ENCODE measurements around the gene EIF5A.

The EIF5A gene

DNA sequence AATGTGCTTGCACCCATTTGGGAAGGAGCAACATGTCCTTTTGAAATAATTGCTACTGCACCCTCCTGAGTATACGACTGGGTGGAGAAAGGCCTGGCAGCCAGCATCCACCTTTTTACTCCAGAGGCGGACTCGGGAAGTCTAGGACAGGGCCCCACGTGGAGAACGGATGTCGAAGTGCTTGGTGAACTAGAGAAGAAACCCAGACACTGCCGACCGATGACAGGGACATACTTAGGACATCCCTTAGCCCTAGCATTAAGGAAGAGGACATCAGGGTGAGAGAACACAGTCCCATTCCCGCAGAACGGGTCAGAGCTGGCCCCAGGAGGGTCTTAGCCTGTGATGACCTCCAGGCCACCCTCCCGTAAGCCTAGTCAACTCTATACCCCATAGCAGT is 16.7 kb upstream of the EIF5A start:
- Histone ChIP-seq H3K4me3 (ENCODE audit: low read length) (no peak overlapping the region), H3K36me3 (ENCODE audit: control insufficient read depth, low read depth, low read length) (no peaks in the 10 kb centered on the region), H3K9ac (ENCODE audit: low read length) (no peak overlapping the region), H3K9me3 (ENCODE audit: control insufficient read depth, low read depth, low read length) (no peaks in the 10 kb centered on the region), H3K27ac (ENCODE audit: low read length) (no peak overlapping the region), H3K27me3 (ENCODE audit: control insufficient read depth, insufficient read depth, low read length) (peaks cover 31% of the 10 kb centered on the region), H3K4me1 (ENCODE audit: control insufficient read depth, low read depth, low read length) (no peaks in the 10 kb centered on the region)

DNA sequence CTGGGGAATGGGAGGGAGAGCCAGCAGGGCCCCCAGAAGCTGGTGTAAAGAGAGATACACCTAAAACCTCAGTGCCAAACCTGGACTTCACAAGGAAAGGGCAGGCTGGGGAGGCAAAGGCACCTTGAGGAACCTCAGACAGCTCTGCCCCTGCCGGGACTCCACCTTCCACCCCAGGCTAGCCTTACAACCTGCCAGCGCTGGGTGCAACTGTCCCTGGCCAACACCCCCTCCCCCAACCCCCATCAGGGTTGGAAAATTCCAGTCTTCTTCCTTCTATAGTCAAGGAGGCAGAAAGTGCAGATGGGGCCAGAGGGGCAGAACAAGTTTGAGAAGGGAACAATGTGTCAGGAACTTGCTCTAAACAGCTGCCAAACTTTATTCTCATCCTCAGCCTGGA is 15.2 kb upstream of the EIF5A start:
- Histone ChIP-seq H3K27ac (ENCODE audit: low read length) (no peak overlapping the region), H3K36me3 (ENCODE audit: control insufficient read depth, low read depth, low read length) (no peaks in the 10 kb centered on the region), H3K4me1 (ENCODE audit: control insufficient read depth, low read depth, low read length) (peaks cover 7% of the 10 kb centered on the region), H3K9ac (ENCODE audit: low read length) (no peak overlapping the region), H3K27me3 (ENCODE audit: control insufficient read depth, insufficient read depth, low read length) (peaks cover 46% of the 10 kb centered on the region), H3K4me3 (ENCODE audit: low read length) (no peak overlapping the region), H3K9me3 (ENCODE audit: control insufficient read depth, low read depth, low read length) (no peaks in the 10 kb centered on the region)

GRCh38 chr17:7292729-7293128 is 14.7 kb upstream of the EIF5A start:
- no peaks in the 10 kb centered on the region for H3K36me3 ChIP-seq (ENCODE audit: control insufficient read depth, low read depth, low read length)
- H3K9me3 ChIP-seq (ENCODE audit: control insufficient read depth, low read depth, low read length) = no peaks in the 10 kb centered on the region
- peaks cover 47% of the 10 kb centered on the region for H3K27me3 ChIP-seq (ENCODE audit: control insufficient read depth, insufficient read depth, low read length)
- no peak overlapping the region for H3K9ac ChIP-seq (ENCODE audit: low read length)
- H3K4me3 ChIP-seq (ENCODE audit: low read length) = no peak overlapping the region
- H3K4me1 ChIP-seq (ENCODE audit: control insufficient read depth, low read depth, low read length) = peaks cover 7% of the 10 kb centered on the region
- H3K27ac ChIP-seq (ENCODE audit: low read length) = no peak overlapping the region

DNA sequence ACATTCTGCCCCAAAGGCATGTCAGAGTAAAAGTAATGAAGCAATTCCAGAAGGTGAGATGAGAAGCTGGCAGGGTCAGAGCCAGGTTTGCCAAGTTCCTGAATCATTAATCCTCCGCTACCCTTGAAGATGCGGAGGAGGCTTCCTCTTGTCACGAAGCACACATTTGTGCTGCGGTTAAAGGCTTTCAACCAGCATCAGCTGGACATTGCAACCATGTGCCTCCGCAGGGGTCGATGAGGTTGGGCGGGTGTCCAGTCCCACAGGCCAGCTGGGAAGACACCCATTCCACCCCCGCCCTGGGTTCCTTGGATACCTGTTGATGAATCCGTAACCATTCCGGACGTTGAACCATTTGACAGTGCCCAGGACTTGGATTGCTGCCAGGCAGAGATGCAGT is 14.3 kb upstream of the EIF5A start:
- H3K36me3 ChIP-seq (ENCODE audit: control insufficient read depth, low read depth, low read length) = no peaks in the 10 kb centered on the region
- H3K9me3 ChIP-seq (ENCODE audit: control insufficient read depth, low read depth, low read length) = no peaks in the 10 kb centered on the region
- peak overlapping the region; percentile 35 for H3K4me3 ChIP-seq (ENCODE audit: low read length)
- no peak overlapping the region for H3K9ac ChIP-seq (ENCODE audit: low read length)
- H3K27ac ChIP-seq (ENCODE audit: low read length) = no peak overlapping the region
- peaks cover 7% of the 10 kb centered on the region for H3K4me1 ChIP-seq (ENCODE audit: control insufficient read depth, low read depth, low read length)
- peaks cover 47% of the 10 kb centered on the region for H3K27me3 ChIP-seq (ENCODE audit: control insufficient read depth, insufficient read depth, low read length)

GRCh38 chr17:7293816-7294613 is 13.4 kb upstream of the EIF5A start:
- Histone ChIP-seq H3K4me1 (ENCODE audit: control insufficient read depth, low read depth, low read length) (peaks cover 7% of the 10 kb centered on the region), H3K9ac (ENCODE audit: low read length) (no peak overlapping the region), H3K27ac (ENCODE audit: low read length) (no peak overlapping the region), H3K4me3 (ENCODE audit: low read length) (peak overlapping the region; percentile 35), H3K36me3 (ENCODE audit: control insufficient read depth, low read depth, low read length) (no peaks in the 10 kb centered on the region), H3K9me3 (ENCODE audit: control insufficient read depth, low read depth, low read length) (no peaks in the 10 kb centered on the region), H3K27me3 (ENCODE audit: control insufficient read depth, insufficient read depth, low read length) (peaks cover 47% of the 10 kb centered on the region)

GRCh38 chr17:7294614-7295153 is 12.7 kb upstream of the EIF5A start, which contains the start of gene YBX2:
Gene YBX2 (minus strand): TSS chr17:7294639. CDS start chr17:7294500, 139 bp downstream.
- Histone ChIP-seq H3K27me3 (ENCODE audit: control insufficient read depth, insufficient read depth, low read length) (peaks cover 47% of the 10 kb centered on the region), H3K9me3 (ENCODE audit: control insufficient read depth, low read depth, low read length) (no peaks in the 10 kb centered on the region), H3K4me1 (ENCODE audit: control insufficient read depth, low read depth, low read length) (peaks cover 7% of the 10 kb centered on the region), H3K36me3 (ENCODE audit: control insufficient read depth, low read depth, low read length) (no peaks in the 10 kb centered on the region), H3K4me3 (ENCODE audit: low read length) (peak within 1 kb of the TSS; percentile 47), H3K27ac (ENCODE audit: low read length) (no peak within 1 kb of the TSS), H3K9ac (ENCODE audit: low read length) (no peak within 1 kb of the TSS)

DNA sequence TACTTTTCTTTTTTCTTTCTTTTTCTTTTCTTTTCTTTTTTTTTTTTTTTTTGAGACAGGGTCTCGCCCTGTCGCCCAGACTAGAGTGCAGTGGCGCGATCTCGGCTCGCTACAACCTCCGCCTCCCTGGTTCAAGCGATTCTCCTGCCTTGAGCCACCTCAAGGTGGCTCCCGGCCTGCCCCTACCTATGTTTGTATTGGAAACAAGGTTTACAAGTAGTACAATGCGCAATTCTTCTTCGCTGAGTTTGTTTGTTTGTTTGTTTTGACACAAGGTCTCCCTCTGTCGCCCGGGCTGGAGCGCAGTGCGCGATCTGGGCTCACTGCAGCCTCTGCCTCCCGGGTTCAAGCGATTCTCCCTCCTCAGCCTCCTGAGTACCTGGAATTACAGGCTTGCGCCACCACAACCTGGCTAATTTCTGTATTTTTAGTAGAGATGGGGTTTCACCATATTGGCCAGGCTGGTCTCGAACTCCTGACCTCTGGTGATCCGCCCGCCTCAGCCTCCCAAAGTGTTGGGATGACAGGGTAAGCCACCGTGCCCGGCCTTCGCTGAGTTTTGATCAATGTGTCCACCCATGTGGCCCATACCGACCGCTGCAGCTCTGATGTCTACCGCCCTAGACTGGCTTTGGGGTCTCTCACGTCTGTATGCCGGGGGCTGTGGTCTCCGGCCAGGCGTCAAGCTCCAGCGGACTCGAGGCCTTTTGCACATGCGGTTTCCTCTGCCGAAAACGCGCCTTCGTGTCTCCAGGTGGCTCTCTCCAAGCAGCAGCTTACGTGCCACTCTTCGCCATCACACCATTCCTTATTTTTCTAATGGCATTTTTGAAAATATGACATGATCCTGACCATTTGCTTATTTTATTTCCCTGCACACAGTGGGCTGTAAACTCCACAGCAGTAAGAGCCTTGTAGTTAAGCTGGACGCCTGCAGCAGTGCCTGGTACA is 11.9 kb upstream of the EIF5A start:
- Histone ChIP-seq H3K9ac (ENCODE audit: low read length) (no peak overlapping the region), H3K4me1 (ENCODE audit: control insufficient read depth, low read depth, low read length) (peaks cover 7% of the 10 kb centered on the region), H3K27ac (ENCODE audit: low read length) (no peak overlapping the region), H3K4me3 (ENCODE audit: low read length) (peak overlapping the region; percentile 47), H3K36me3 (ENCODE audit: control insufficient read depth, low read depth, low read length) (no peaks in the 10 kb centered on the region), H3K27me3 (ENCODE audit: control insufficient read depth, insufficient read depth, low read length) (peaks cover 47% of the 10 kb centered on the region), H3K9me3 (ENCODE audit: control insufficient read depth, low read depth, low read length) (no peaks in the 10 kb centered on the region)

DNA sequence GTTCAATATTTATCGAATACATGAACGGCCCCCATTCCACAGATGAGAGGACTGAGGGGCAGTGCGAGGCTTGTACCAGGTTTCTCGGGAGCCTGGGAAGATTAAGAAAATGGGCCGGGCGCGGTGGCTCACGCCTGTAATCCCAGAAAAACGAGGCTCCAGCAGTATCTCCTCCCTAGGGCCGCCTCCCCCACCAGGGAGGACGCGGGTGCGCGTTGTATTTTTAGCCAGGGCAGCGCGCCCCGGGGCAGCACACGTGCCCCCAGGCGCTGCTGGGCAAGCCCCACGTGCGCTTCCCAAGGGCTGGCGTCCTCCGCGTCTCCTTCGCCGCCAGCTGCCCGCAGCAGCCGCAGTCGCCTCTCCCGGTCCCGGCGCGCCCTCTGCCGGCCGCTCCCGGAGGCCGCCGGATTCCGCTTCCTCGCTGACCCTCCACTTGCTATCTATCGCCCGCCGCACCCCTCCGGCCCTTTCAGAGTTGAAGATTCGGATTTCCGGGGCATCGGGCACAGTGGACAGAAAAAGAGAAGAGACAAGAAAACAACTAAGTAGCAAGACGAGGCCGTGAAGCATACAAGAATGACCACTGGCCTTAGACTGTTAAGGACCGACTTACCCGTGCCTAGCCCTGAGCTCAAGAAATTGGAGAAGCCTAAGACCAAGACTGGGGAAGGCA is 11.1 kb upstream of the EIF5A start:
- H3K4me1 ChIP-seq (ENCODE audit: control insufficient read depth, low read depth, low read length) = peaks cover 7% of the 10 kb centered on the region
- no peaks in the 10 kb centered on the region for H3K36me3 ChIP-seq (ENCODE audit: control insufficient read depth, low read depth, low read length)
- H3K4me3 ChIP-seq (ENCODE audit: low read length) = peak overlapping the region; percentile 27
- no peak overlapping the region for H3K27ac ChIP-seq (ENCODE audit: low read length)
- no peak overlapping the region for H3K9ac ChIP-seq (ENCODE audit: low read length)
- H3K27me3 ChIP-seq (ENCODE audit: control insufficient read depth, insufficient read depth, low read length) = peaks cover 47% of the 10 kb centered on the region
- no peaks in the 10 kb centered on the region for H3K9me3 ChIP-seq (ENCODE audit: control insufficient read depth, low read depth, low read length)

GRCh38 chr17:7304179-7304578 is 3.2 kb upstream of the EIF5A start:
- Histone ChIP-seq H3K4me1 (ENCODE audit: control insufficient read depth, low read depth, low read length) (no peaks in the 10 kb centered on the region), H3K9me3 (ENCODE audit: control insufficient read depth, low read depth, low read length) (no peaks in the 10 kb centered on the region), H3K36me3 (ENCODE audit: control insufficient read depth, low read depth, low read length) (peaks cover under 1% of the 10 kb centered on the region), H3K9ac (ENCODE audit: low read length) (no peak overlapping the region), H3K27ac (ENCODE audit: low read length) (no peak overlapping the region), H3K27me3 (ENCODE audit: control insufficient read depth, insufficient read depth, low read length) (no peaks in the 10 kb centered on the region), H3K4me3 (ENCODE audit: low read length) (no peak overlapping the region)

- peak overlapping the region; percentile 94 for H3K4me3 ChIP-seq (ENCODE audit: low read length)
- no peaks in the 10 kb centered on the region for H3K27me3 ChIP-seq (ENCODE audit: control insufficient read depth, insufficient read depth, low read length)
- peak overlapping the region; percentile 91 for H3K27ac ChIP-seq (ENCODE audit: low read length)
- H3K9me3 ChIP-seq (ENCODE audit: control insufficient read depth, low read depth, low read length) = no peaks in the 10 kb centered on the region
- H3K36me3 ChIP-seq (ENCODE audit: control insufficient read depth, low read depth, low read length) = peaks cover 36% of the 10 kb centered on the region
- H3K9ac ChIP-seq (ENCODE audit: low read length) = peak overlapping the region; percentile 100
- H3K4me1 ChIP-seq (ENCODE audit: control insufficient read depth, low read depth, low read length) = no peaks in the 10 kb centered on the region
Measured at GRCh38 chr17:7307686-7308624, 527 bp downstream of the EIF5A start.

Measured in iPS-18a (cell line).